ENCODE results near the gene FGF22. TPM values are rescaled to one million over a fixed set of nuclear protein-coding genes. Genes with fewer than 3 reads are reported as not detected.

The FGF22 gene
- total RNA-seq, 5 donors from 2014 or later (not counting 1 experiment from before 2014, with no cell fraction given): 0.35 to 3.9 (median 2.8) TPM

- peaks cover 30 to 42% (median 32%) of the 10 kb centered on the region in 3 donors for H3K4me1 Mint-ChIP-seq
- H3K36me3 Mint-ChIP-seq: peaks cover 6% of the 10 kb centered on the region
- H3K9me3 Mint-ChIP-seq: no peaks in the 10 kb centered on the region
- 43% methylated on average over 10 of the region's 32 CpGs for WGBS (ENCODE audit: insufficient coverage)
- no peaks in the 10 kb centered on the region for H3K27me3 Mint-ChIP-seq
- ATAC-seq (replicated peaks in 1 of 4) (no peak), DNase-seq (no peak)
- Histone ChIP-seq H3K36me3 (ENCODE audit: control insufficient read depth in 2 of 2, extremely low read depth in 1 of 2, insufficient read depth in 1 of 2, low read length in 1 of 2) (peaks cover 0 to 5% of the 10 kb centered on the region in 2 donors), H3K27me3 (replicated peaks in 1 of 2; ENCODE audit: control insufficient read depth in 2 of 2, extremely low read depth in 1 of 2, insufficient read depth in 2 of 2, low read length in 1 of 2) (no peaks in the 10 kb centered on the region), H3K27ac (ENCODE audit: low read length) (peak overlapping the region; percentile 66), H3K4me3 (ENCODE audit: control insufficient read depth in 1 of 2, extremely low read depth in 1 of 2, low read length in 1 of 2) (peak overlapping the region; percentile 79 to 86), H3K4me1 (ENCODE audit: control insufficient read depth in 1 of 2, extremely low read depth in 1 of 2, insufficient read depth in 2 of 2, low read length in 2 of 2) (peaks cover 3 to 51% of the 10 kb centered on the region in 2 experiments), H3K9me3 (no peaks in the 10 kb centered on the region)
- ChIA-PET POLR2A (interaction anchor here (0.6 to 0.7 kb wide), 2 partner anchors 176 to 845 kb away, joined by 5 to 7 read pairs; partner anchors contain the start of gene C19orf25 (in 1 of the 2)), CTCF (interaction anchor here in 1 of 2 donors (0.7 kb wide), 1 partner anchor 44 kb away, joined by 3 read pairs; no protein-coding TSS in a partner anchor)
- H3K27ac Mint-ChIP-seq: peak overlapping the region; percentile 87 to 92
- peak overlapping the region; percentile 81 to 92 (median 91) for H3K4me3 Mint-ChIP-seq
Observed at GRCh38 chr19:633786-634639, 5.7 kb upstream of the FGF22 start.

- no peak overlapping the region for H3K27ac ChIP-seq (ENCODE audit: low read length)
- ChIA-PET POLR2A (no interaction called here), CTCF (no interaction called here)
- no peaks in the 10 kb centered on the region for H3K9me3 Mint-ChIP-seq
- no peaks in the 10 kb centered on the region for H3K27me3 ChIP-seq (replicated peaks in 1 of 2; ENCODE audit: control insufficient read depth in 2 of 2, extremely low read depth in 1 of 2, insufficient read depth in 2 of 2, low read length in 1 of 2)
- peaks cover 32 to 43% (median 33%) of the 10 kb centered on the region in 3 donors for H3K4me1 Mint-ChIP-seq
- peaks cover 6 to 54% of the 10 kb centered on the region in 2 experiments for H3K4me1 ChIP-seq (ENCODE audit: control insufficient read depth in 1 of 2, extremely low read depth in 1 of 2, insufficient read depth in 2 of 2, low read length in 2 of 2)
- no peak for ATAC-seq (replicated peaks in 1 of 4)
- no peak for DNase-seq
- 93% methylated on average over 13 of the region's 16 CpGs for whole genome bisulfite sequencing (ENCODE audit: insufficient coverage)
- no peak overlapping the region for H3K4me3 Mint-ChIP-seq
- H3K9me3 ChIP-seq: no peaks in the 10 kb centered on the region
- peaks cover 5% of the 10 kb centered on the region for H3K36me3 Mint-ChIP-seq
- H3K27ac Mint-ChIP-seq: no peak overlapping the region
- H3K36me3 ChIP-seq (ENCODE audit: control insufficient read depth in 2 of 2, extremely low read depth in 1 of 2, insufficient read depth in 1 of 2, low read length in 1 of 2): no peaks in the 10 kb centered on the region
- H3K27me3 Mint-ChIP-seq: no peaks in the 10 kb centered on the region
- H3K4me3 ChIP-seq (ENCODE audit: control insufficient read depth in 1 of 2, extremely low read depth in 1 of 2, low read length in 1 of 2): no peak overlapping the region
Observed at GRCh38 chr19:634975-635652, 4.6 kb upstream of the FGF22 start.

- Mint-ChIP-seq H3K9me3 (no peaks in the 10 kb centered on the region), H3K4me3 (peak overlapping the region; percentile 79 to 84 (median 80)), H3K36me3 (no peaks in the 10 kb centered on the region), H3K27me3 (no peaks in the 10 kb centered on the region), H3K4me1 (peaks cover 9 to 19% (median 11%) of the 10 kb centered on the region in 3 donors), H3K27ac (peak overlapping the region; percentile 87 to 89)
- DNase-seq: no peak
- H3K9me3 ChIP-seq: no peaks in the 10 kb centered on the region
- ChIA-PET CTCF (no interaction called here), POLR2A (no interaction called here)
- H3K36me3 ChIP-seq (ENCODE audit: control insufficient read depth in 2 of 2, extremely low read depth in 1 of 2, insufficient read depth in 1 of 2, low read length in 1 of 2): no peaks in the 10 kb centered on the region
- ATAC-seq (replicated peaks in 1 of 4): no peak
- peak overlapping the region; percentile 48 to 64 for H3K4me3 ChIP-seq (ENCODE audit: control insufficient read depth in 1 of 2, extremely low read depth in 1 of 2, low read length in 1 of 2)
- peaks cover 4 to 26% of the 10 kb centered on the region in 2 experiments for H3K4me1 ChIP-seq (ENCODE audit: control insufficient read depth in 1 of 2, extremely low read depth in 1 of 2, insufficient read depth in 2 of 2, low read length in 2 of 2)
- no peaks in the 10 kb centered on the region for H3K27me3 ChIP-seq (replicated peaks in 1 of 2; ENCODE audit: control insufficient read depth in 2 of 2, extremely low read depth in 1 of 2, insufficient read depth in 2 of 2, low read length in 1 of 2)
- H3K27ac ChIP-seq (ENCODE audit: low read length): no peak overlapping the region
- 48% methylated on average over 10 of the region's 17 CpGs for WGBS (ENCODE audit: insufficient coverage)
Observed at GRCh38 chr19:638906-639252, 800 bp upstream of the FGF22 start.

GRCh38 chr19:640161-640558 lies 481 bp downstream of the FGF22 start:
- WGBS (ENCODE audit: insufficient coverage): 32% methylated on average over 22 of the region's 25 CpGs
- ChIA-PET POLR2A (no interaction called here), CTCF (no interaction called here)
- H3K4me3 ChIP-seq (ENCODE audit: control insufficient read depth in 1 of 2, extremely low read depth in 1 of 2, low read length in 1 of 2): no peak overlapping the region
- H3K4me3 Mint-ChIP-seq: peak overlapping the region in 2 of 3 donors; percentile 43 to 80
- no peak overlapping the region for H3K27ac Mint-ChIP-seq
- H3K9me3 ChIP-seq: no peaks in the 10 kb centered on the region
- H3K27me3 ChIP-seq (replicated peaks in 1 of 2; ENCODE audit: control insufficient read depth in 2 of 2, extremely low read depth in 1 of 2, insufficient read depth in 2 of 2, low read length in 1 of 2): no peaks in the 10 kb centered on the region
- no peaks in the 10 kb centered on the region for H3K36me3 Mint-ChIP-seq
- H3K4me1 Mint-ChIP-seq: peaks cover 6 to 15% (median 7%) of the 10 kb centered on the region in 3 donors
- no peaks in the 10 kb centered on the region for H3K27me3 Mint-ChIP-seq
- ATAC-seq (replicated peaks in 1 of 4): no peak
- peaks cover 5 to 8% of the 10 kb centered on the region in 2 donors for H3K36me3 ChIP-seq (ENCODE audit: control insufficient read depth in 2 of 2, extremely low read depth in 1 of 2, insufficient read depth in 1 of 2, low read length in 1 of 2)
- H3K27ac ChIP-seq (ENCODE audit: low read length): no peak overlapping the region
- H3K9me3 Mint-ChIP-seq: no peaks in the 10 kb centered on the region
- DNase-seq: no peak
- peaks cover 4 to 20% of the 10 kb centered on the region in 2 experiments for H3K4me1 ChIP-seq (ENCODE audit: control insufficient read depth in 1 of 2, extremely low read depth in 1 of 2, insufficient read depth in 2 of 2, low read length in 2 of 2)

GRCh38 chr19:640606-641189 lies 1.0 kb downstream of the FGF22 start:
- Mint-ChIP-seq H3K4me1 (peaks cover 6 to 15% (median 7%) of the 10 kb centered on the region in 3 donors), H3K36me3 (no peaks in the 10 kb centered on the region), H3K4me3 (peak overlapping the region in 2 of 3 donors; percentile 13 to 43), H3K27ac (no peak overlapping the region), H3K9me3 (no peaks in the 10 kb centered on the region), H3K27me3 (no peaks in the 10 kb centered on the region)
- Histone ChIP-seq H3K9me3 (no peaks in the 10 kb centered on the region), H3K27me3 (replicated peaks in 1 of 2; ENCODE audit: control insufficient read depth in 2 of 2, extremely low read depth in 1 of 2, insufficient read depth in 2 of 2, low read length in 1 of 2) (no peaks in the 10 kb centered on the region), H3K4me3 (ENCODE audit: control insufficient read depth in 1 of 2, extremely low read depth in 1 of 2, low read length in 1 of 2) (no peak overlapping the region), H3K27ac (ENCODE audit: low read length) (no peak overlapping the region), H3K4me1 (ENCODE audit: control insufficient read depth in 1 of 2, extremely low read depth in 1 of 2, insufficient read depth in 2 of 2, low read length in 2 of 2) (peaks cover 4 to 20% of the 10 kb centered on the region in 2 experiments), H3K36me3 (ENCODE audit: control insufficient read depth in 2 of 2, extremely low read depth in 1 of 2, insufficient read depth in 1 of 2, low read length in 1 of 2) (peaks cover 6 to 10% of the 10 kb centered on the region in 2 donors)
- ATAC-seq (replicated peaks in 1 of 4): no peak
- ChIA-PET CTCF (no interaction called here), POLR2A (no interaction called here)
- no peak for DNase-seq
- 96% methylated on average over 19 of the region's 31 CpGs for WGBS (ENCODE audit: insufficient coverage)

GRCh38 chr19:641702-642101 lies 2.0 kb downstream of the FGF22 start:
- CTCF ChIA-PET: no interaction called here
- 79% methylated on average over 17 of the region's 17 CpGs for WGBS (ENCODE audit: insufficient coverage)
- no peak for ATAC-seq (replicated peaks in 1 of 4)
- Histone ChIP-seq H3K9me3 (no peaks in the 10 kb centered on the region), H3K27ac (ENCODE audit: low read length) (no peak overlapping the region), H3K4me1 (ENCODE audit: control insufficient read depth in 1 of 2, extremely low read depth in 1 of 2, insufficient read depth in 2 of 2, low read length in 2 of 2) (peaks cover 4 to 20% of the 10 kb centered on the region in 2 experiments), H3K27me3 (replicated peaks in 1 of 2; ENCODE audit: control insufficient read depth in 2 of 2, extremely low read depth in 1 of 2, insufficient read depth in 2 of 2, low read length in 1 of 2) (no peaks in the 10 kb centered on the region), H3K36me3 (ENCODE audit: control insufficient read depth in 2 of 2, extremely low read depth in 1 of 2, insufficient read depth in 1 of 2, low read length in 1 of 2) (peaks cover 12 to 16% of the 10 kb centered on the region in 2 donors), H3K4me3 (ENCODE audit: control insufficient read depth in 1 of 2, extremely low read depth in 1 of 2, low read length in 1 of 2) (no peak overlapping the region)
- Mint-ChIP-seq H3K27me3 (no peaks in the 10 kb centered on the region), H3K4me3 (no peak overlapping the region), H3K4me1 (peaks cover 6 to 15% (median 7%) of the 10 kb centered on the region in 3 donors), H3K9me3 (no peaks in the 10 kb centered on the region), H3K27ac (no peak overlapping the region), H3K36me3 (peaks cover 3% of the 10 kb centered on the region)
- POLR2A ChIA-PET: interaction anchor here in 1 of 2 donors (0.6 kb wide), 1 partner anchor 15 kb away, joined by 7 read pairs; no protein-coding TSS in a partner anchor
- DNase-seq: no peak

Measured in T-cell (primary cell).